A673 (cell line): Measurements from ENCODE around the gene CFHR3. TPM values are rescaled to one million over a fixed set of nuclear protein-coding genes. Genes with fewer than 3 reads are reported as not detected.
"Not testable (repeated sequence)": the region's sequence is repeated elsewhere in the genome, so short reads cannot be mapped to it uniquely, and the experiment has no call there.

Source experiments
- BruUV-seq: library from RNA; stranded (reverse); fragments of 400-500 nt; replicated peaks from 2 replicates; lab custom pipeline; 2021; lab: Mats Ljungman, UMichigan
- CTCF ChIA-PET: fragments of 300-600 bp; sonication (Branson Sonifier 250); formaldehyde crosslinking; loops from one replicate; lab custom pipeline; 2022; ENCODE audit warnings: antibody characterized with exemption; lab: Charles Lee
- POLR2A ChIA-PET: fragments of 300-600 bp; sonication (Branson Sonifier 250); formaldehyde crosslinking; loops from one replicate; lab custom pipeline; 2022; ENCODE audit warnings: antibody characterized with exemption; ENCODE audit not compliant: low non-redundant PET; lab: Charles Lee
- DNase-seq: peaks from one replicate; pipeline ENCODE4 v3.0.0-alpha.2; 2015; ENCODE audit warnings: low spot score
- H3K27ac ChIP-seq: fragments of 200-600 bp; sonication (generic); 2 replicates; pipeline ENCODE4 v1.5.1; 2016; ENCODE audit warnings: mixed run types, low read depth, mild to moderate bottlenecking, mixed read lengths, antibody characterized with exemption, low read length; ENCODE audit not compliant: poor library complexity, severe bottlenecking
- H3K27me3 ChIP-seq: fragments of 200-600 bp; sonication (generic); replicated peaks from 2 replicates; pipeline ENCODE4 v1.6.1; 2017; ENCODE audit warnings: mixed run types, low read depth, mild to moderate bottlenecking, mixed read lengths, antibody characterized with exemption, low read length; ENCODE audit not compliant: insufficient read depth, poor library complexity
- H3K36me3 ChIP-seq: fragments of 200-600 bp; sonication (generic); 2 replicates; pipeline ENCODE4 v1.6.1; 2016; ENCODE audit warnings: mixed run types, mild to moderate bottlenecking, mixed read lengths, antibody characterized with exemption, low read length; ENCODE audit not compliant: insufficient read depth, poor library complexity, severe bottlenecking
- H3K4me1 ChIP-seq: fragments of 200-600 bp; sonication (generic); 2 replicates; pipeline ENCODE4 v1.6.1; 2017; ENCODE audit warnings: mixed run types, mild to moderate bottlenecking, mixed read lengths, antibody characterized with exemption, low read length; ENCODE audit not compliant: insufficient read depth, poor library complexity, severe bottlenecking
- H3K4me3 ChIP-seq: fragments of 200-600 bp; sonication (generic); 2 replicates; pipeline ENCODE4 v1.5.1; 2016; ENCODE audit warnings: low read depth, mixed run types, mild to moderate bottlenecking, mixed read lengths, low read length; ENCODE audit not compliant: poor library complexity, severe bottlenecking
- H3K9me3 ChIP-seq: fragments of 200-600 bp; sonication (generic); 2 replicates; pipeline ENCODE4 v1.6.1; 2016; ENCODE audit warnings: mixed run types, low read depth, mild to moderate bottlenecking, mixed read lengths, antibody characterized with exemption, low read length; ENCODE audit not compliant: poor library complexity, severe bottlenecking
- EZH2 ChIP-seq: fragments of 200-600 bp; sonication (generic); IDR thresholded peaks from 2 replicates; pipeline ENCODE4 v1.6.1; 2017; ENCODE audit warnings: borderline replicate concordance, low read depth, mild to moderate bottlenecking, mixed read lengths, antibody characterized with exemption, low read length; ENCODE audit not compliant: poor library complexity, severe bottlenecking
- intact Hi-C: fragments of 100-400 bp; cut with micrococcal nuclease; formaldehyde crosslinking; loops from one replicate; pipeline ENCODE4 v1.10.0; 2022; ENCODE audit not compliant: unreplicated experiment
- total RNA-seq: library from RNA; stranded (reverse); gene quantifications from 2 replicates; pipeline ENCODE4 v1.2.3, GENCODE V29; 2021
- TF ChIP-seq, protein P1 (sequence below): fragments of 300-800, 200-600 bp; sonication (generic); conservative IDR thresholded peaks from 2 replicates; pipeline ENCODE4 v1.5.1; 2017; ENCODE audit warnings: low read depth, mild to moderate bottlenecking, antibody characterized with exemption, low read length, moderate library complexity, mixed read lengths

The CFHR3 gene
- total RNA-seq, 1 experiment from 2014 or later = not detected

DNA sequence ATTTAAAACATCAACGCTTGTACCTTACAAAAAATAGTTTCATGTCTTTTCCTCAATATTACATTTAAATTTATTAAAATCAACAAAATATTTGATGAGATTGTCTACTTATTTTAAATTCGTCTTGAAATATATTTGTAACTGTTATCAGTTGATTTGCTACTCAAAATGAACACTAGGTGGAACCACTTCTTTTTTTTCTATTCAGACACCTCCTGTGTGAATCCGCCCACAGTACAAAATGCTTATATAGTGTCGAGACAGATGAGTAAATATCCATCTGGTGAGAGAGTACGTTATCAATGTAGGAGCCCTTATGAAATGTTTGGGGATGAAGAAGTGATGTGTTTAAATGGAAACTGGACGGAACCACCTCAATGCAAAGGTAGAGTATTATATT, 31.4 kb upstream of the CFHR3 start:
- peak; percentile 67 for DNase-seq
- H3K27me3 ChIP-seq, BruUV-seq, intact Hi-C loops, H3K4me3 ChIP-seq, POLR2A ChIA-PET, H3K27ac ChIP-seq, CTCF ChIA-PET, H3K4me1 ChIP-seq, H3K36me3 ChIP-seq: not testable (repeated sequence)
- TF ChIP-seq, protein P1, sequence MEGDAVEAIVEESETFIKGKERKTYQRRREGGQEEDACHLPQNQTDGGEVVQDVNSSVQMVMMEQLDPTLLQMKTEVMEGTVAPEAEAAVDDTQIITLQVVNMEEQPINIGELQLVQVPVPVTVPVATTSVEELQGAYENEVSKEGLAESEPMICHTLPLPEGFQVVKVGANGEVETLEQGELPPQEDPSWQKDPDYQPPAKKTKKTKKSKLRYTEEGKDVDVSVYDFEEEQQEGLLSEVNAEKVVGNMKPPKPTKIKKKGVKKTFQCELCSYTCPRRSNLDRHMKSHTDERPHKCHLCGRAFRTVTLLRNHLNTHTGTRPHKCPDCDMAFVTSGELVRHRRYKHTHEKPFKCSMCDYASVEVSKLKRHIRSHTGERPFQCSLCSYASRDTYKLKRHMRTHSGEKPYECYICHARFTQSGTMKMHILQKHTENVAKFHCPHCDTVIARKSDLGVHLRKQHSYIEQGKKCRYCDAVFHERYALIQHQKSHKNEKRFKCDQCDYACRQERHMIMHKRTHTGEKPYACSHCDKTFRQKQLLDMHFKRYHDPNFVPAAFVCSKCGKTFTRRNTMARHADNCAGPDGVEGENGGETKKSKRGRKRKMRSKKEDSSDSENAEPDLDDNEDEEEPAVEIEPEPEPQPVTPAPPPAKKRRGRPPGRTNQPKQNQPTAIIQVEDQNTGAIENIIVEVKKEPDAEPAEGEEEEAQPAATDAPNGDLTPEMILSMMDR = peak; percentile 54
- H3K9me3 ChIP-seq = peaks cover 11% of the 10 kb centered on the region

DNA sequence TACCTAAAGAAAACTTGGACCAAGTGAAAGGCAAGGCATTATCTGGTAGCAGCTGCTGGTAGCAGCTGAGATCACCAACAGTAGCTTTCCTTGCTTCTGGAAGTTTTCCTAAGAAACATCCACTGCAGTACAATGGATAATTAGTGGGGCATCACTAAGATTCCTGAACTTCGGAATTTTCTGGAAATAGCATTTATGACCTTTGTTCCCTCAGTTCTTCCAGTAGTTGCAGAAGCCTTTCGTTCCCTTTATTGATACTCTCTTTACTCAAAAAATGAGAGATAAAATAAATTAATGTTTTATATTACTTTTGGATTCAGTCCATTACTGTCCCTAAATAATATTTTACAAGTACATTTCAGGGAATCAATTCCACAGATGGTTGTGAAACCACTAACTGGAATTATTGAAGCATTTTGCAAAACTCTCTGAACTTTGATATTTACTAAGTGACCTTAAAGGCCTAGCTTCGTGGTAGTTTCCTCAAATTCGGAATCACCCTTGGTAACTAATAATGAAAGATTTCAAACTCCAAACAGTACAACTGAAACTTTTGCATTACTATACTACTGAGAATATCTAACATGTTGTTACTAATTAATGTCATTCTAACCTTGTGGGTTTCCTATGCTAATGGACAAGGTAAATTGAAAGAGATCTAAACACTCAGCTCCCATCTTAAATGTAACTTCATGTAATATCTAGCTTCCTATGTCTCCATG, 9.5 kb upstream of the CFHR3 start:
- H3K27ac ChIP-seq, DNase-seq: not testable (repeated sequence)

DNA sequence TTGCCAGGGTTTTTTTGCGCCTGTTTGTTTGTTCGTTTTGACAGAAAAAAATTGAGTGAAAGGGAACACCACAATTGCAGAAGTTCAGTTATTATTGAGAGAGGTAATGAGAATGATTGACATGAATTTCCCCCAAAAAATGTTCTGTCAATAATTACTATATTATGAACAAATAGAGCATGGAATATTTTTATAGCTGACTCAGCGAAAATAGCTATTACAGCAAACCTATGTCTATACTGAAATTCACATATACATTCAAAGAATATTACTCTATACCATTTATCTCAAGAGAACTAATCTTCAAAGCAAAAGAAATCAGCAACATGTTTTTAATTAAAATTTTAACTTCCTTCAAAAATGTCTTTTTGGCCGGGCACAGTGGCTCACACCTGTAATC, 4.8 kb upstream of the CFHR3 start:
- POLR2A ChIA-PET, BruUV-seq: not testable (repeated sequence)

More for the DNA sequence above, 9.5 kb upstream of the CFHR3 start:
- H3K4me1 ChIP-seq, POLR2A ChIA-PET, intact Hi-C loops, H3K27me3 ChIP-seq, CTCF ChIA-PET, H3K36me3 ChIP-seq, BruUV-seq, H3K9me3 ChIP-seq, H3K4me3 ChIP-seq: not testable (repeated sequence)

DNA sequence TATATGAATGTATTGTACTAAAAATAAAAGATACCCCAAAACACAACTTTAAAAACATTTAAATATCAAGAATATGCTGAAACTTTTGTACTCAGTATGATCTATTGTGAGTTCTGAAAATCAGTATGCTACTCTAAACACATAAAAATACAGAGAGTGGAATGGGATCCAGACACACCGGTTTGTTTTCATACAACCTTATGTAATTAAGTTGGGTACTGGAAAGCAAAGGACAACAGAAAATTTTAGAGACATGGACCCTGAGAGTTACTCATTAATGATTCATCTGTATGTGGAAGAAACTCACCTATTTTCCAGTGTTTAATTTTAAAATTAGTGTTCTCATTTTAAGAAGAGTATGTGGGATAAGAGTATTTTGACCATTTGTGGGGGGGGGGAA, 927 bp upstream of the CFHR3 start:
- H3K27ac ChIP-seq = no peak overlapping the region
- H3K36me3 ChIP-seq = no peaks in the 10 kb centered on the region
- TF ChIP-seq, protein P1 = no peak
- no peak for TF ChIP-seq EZH2
- no TSS peak for BruUV-seq
- POLR2A ChIA-PET = no interaction called here
- H3K4me3 ChIP-seq = no peak overlapping the region
- DNase-seq = no peak
- CTCF ChIA-PET = no interaction called here
- intact Hi-C loops = no loop called here
- H3K27me3 ChIP-seq = no peaks in the 10 kb centered on the region
- no peaks in the 10 kb centered on the region for H3K9me3 ChIP-seq
- no peaks in the 10 kb centered on the region for H3K4me1 ChIP-seq

More for the DNA sequence above, 4.8 kb upstream of the CFHR3 start:
- H3K27ac ChIP-seq, H3K4me1 ChIP-seq, H3K36me3 ChIP-seq, H3K9me3 ChIP-seq, DNase-seq, CTCF ChIA-PET, intact Hi-C loops, H3K27me3 ChIP-seq, H3K4me3 ChIP-seq: not testable (repeated sequence)
